ENCODE results near the gene SART3. TPM values are rescaled to one million over a fixed set of nuclear protein-coding genes. Genes with fewer than 3 reads are reported as not detected.
A peak's percentile ranks its signal among the peaks of the same experiment; 100 is the strongest.

Gene SART3
- polyA plus RNA-seq, 1 of the 3 experiments (the other 2 are of a cell fraction): 28.9 TPM

- Histone ChIP-seq H3K4me2 (no peak overlapping the region), H3K9me2 (no peaks in the 10 kb centered on the region), H3F3A (replicated peaks; ENCODE audit: insufficient read depth) (no peaks in the 10 kb centered on the region), H2AFZ (ENCODE audit: low read depth) (no peak overlapping the region), H3K79me2 (ENCODE audit: insufficient read depth) (peaks cover 100% of the 10 kb centered on the region), H3K9me3 (no peaks in the 10 kb centered on the region), H3K36me3 (replicated peaks in 1 of 2; ENCODE audit: control insufficient read depth in 1 of 2, insufficient read depth in 2 of 2, low read length in 1 of 2) (peaks cover 9 to 12% of the 10 kb centered on the region in 2 experiments), H4K20me1 (ENCODE audit: insufficient read depth) (peaks cover 90% of the 10 kb centered on the region), H3K9ac (no peak overlapping the region), H3K27me3 (ENCODE audit: insufficient read depth) (no peaks in the 10 kb centered on the region), H3K4me1 (ENCODE audit: control insufficient read depth in 1 of 2, insufficient read depth in 2 of 2, low read depth in 1 of 2, low read length in 1 of 2) (peaks cover 4 to 6% of the 10 kb centered on the region in 2 experiments; a peak in 3 of 4 replicates), H3K4me3 (ENCODE audit: low read depth in 2 of 2, low read length in 1 of 2) (no peak overlapping the region), H3K27ac (ENCODE audit: low read depth in 2 of 2, low read length in 1 of 2) (no peak overlapping the region)
- ChIA-PET POLR2A (no interaction called here), CTCF (interaction anchor here (1.6 kb wide), 2 partner anchors 27 to 42 kb away, joined by 3 read pairs; no protein-coding TSS in a partner anchor)
- DNase-seq: no peak
- TF ChIP-seq GATA2 (CRISPR knock-in tag; IDR thresholded peaks at IDR 0.05): no peak
- TF ChIP-seq JUND (IDR thresholded peaks at IDR 0.05): no peak
- no peak for TF ChIP-seq ZBTB33 (IDR thresholded peaks at IDR 0.05; ENCODE audit: borderline replicate concordance, low read depth)
- TF ChIP-seq PBX3 (IDR thresholded peaks at IDR 0.05): no peak
- 98% methylated on average over 5 of the region's 5 CpGs for WGBS (ENCODE audit: low lambda C conversion rate)
Observed at GRCh38 chr12:108553799-108554198, 7.2 kb downstream of the SART3 start.

- Histone ChIP-seq H3F3A (replicated peaks; ENCODE audit: insufficient read depth) (no peaks in the 10 kb centered on the region), H3K36me3 (replicated peaks in 1 of 2; ENCODE audit: control insufficient read depth in 1 of 2, insufficient read depth in 2 of 2, low read length in 1 of 2) (peaks cover 27 to 32% of the 10 kb centered on the region in 2 experiments), H3K9me2 (no peaks in the 10 kb centered on the region), H3K4me3 (ENCODE audit: low read depth in 2 of 2, low read length in 1 of 2) (no peak overlapping the region), H3K4me1 (ENCODE audit: control insufficient read depth in 1 of 2, insufficient read depth in 2 of 2, low read depth in 1 of 2, low read length in 1 of 2) (no peaks in the 10 kb centered on the region; a peak in 3 of 4 replicates), H3K79me2 (ENCODE audit: insufficient read depth) (peaks cover 100% of the 10 kb centered on the region), H2AFZ (ENCODE audit: low read depth) (no peak overlapping the region), H3K4me2 (no peak overlapping the region), H3K27me3 (ENCODE audit: insufficient read depth) (no peaks in the 10 kb centered on the region), H3K9me3 (no peaks in the 10 kb centered on the region), H3K27ac (ENCODE audit: low read depth in 2 of 2, low read length in 1 of 2) (no peak overlapping the region; a peak in 1 of 4 replicates), H4K20me1 (ENCODE audit: insufficient read depth) (peaks cover 86% of the 10 kb centered on the region), H3K9ac (no peak overlapping the region)
- ChIA-PET POLR2A (no interaction called here), CTCF (interaction anchor here (0.7 kb wide), 1 partner anchor 13 kb away, joined by 4 read pairs; no protein-coding TSS in a partner anchor)
- DNase-seq: no peak
- WGBS (ENCODE audit: low lambda C conversion rate): 80% methylated on average over 5 of the region's 5 CpGs
- TF ChIP-seq USF1 (IDR thresholded peaks at IDR 0.05; ENCODE audit: borderline replicate concordance, low read depth) (no peak), RFX5 (IDR thresholded peaks at IDR 0.05; ENCODE audit: low read length) (no peak), EP300 (IDR thresholded peaks at IDR 0.05; ENCODE audit: borderline replicate concordance in 1 of 2, low read depth in 1 of 2, low read length in 1 of 2) (0 out of 4 replicates have a peak, but pooled peaks of 1 of the 2 experiments have one; percentile 11)
Observed at GRCh38 chr12:108551535-108551934, 9.4 kb downstream of the SART3 start.
